GM19240 (cell line): Measurements from ENCODE around the gene EFCAB6.

ENCODE experiments used
- DNase-seq: peaks from one replicate; pipeline ENCODE4 v3.0.0; 2011; ENCODE audit warnings: low spot score; ENCODE audit not compliant: insufficient read length

The EFCAB6 gene

DNA sequence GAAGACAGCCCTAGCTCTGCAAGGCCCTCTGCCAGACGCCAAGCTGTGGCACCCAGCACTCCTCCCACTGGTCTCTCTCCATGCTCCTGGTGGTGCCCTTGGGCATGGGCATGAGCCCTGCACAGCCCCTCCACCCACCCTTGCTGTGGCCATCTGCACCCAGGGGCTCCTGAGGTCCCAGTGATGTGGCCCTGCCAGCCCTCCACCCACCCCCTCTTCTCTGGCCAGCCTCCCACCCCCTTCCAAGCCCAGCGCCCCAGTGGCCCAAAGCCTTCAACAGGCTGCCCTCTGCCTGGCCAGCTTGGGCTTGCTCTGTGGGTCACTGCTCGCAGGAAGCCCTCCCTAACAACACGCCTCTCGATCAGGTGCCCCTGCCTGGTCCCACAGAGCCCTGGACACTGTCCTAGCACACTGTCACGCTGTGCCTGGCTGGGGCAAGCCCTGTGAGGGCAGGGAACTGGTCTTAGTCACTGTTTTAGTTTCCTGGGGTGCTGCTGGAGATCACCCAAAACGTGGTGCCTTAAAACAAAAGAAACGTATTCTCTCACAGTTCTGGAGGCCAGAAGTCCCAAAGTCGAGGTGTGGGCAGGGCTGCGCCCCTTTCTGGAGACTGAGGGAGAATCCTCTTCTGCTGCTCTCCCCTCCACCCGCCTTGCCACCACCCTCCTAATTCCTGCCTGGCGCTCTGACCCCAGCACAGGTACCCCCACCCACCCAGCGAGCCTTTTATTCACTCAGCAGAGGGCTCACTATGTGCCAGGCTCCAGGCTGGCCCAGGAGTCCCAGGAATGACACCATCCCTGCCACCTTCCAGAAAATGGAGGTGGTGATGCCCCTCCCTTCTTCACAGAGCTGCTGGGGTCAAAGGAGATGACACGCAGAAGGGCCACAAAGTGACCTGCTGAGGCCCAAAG, 35.5 kb upstream of the EFCAB6 start:
- no peak for DNase-seq

- no peak for DNase-seq
These were observed 34.9 kb upstream of the EFCAB6 start for GRCh38 chr22:43846966-43847365.

GRCh38 chr22:43845981-43846380, 33.9 kb upstream of the EFCAB6 start:
- DNase-seq = no peak

DNA sequence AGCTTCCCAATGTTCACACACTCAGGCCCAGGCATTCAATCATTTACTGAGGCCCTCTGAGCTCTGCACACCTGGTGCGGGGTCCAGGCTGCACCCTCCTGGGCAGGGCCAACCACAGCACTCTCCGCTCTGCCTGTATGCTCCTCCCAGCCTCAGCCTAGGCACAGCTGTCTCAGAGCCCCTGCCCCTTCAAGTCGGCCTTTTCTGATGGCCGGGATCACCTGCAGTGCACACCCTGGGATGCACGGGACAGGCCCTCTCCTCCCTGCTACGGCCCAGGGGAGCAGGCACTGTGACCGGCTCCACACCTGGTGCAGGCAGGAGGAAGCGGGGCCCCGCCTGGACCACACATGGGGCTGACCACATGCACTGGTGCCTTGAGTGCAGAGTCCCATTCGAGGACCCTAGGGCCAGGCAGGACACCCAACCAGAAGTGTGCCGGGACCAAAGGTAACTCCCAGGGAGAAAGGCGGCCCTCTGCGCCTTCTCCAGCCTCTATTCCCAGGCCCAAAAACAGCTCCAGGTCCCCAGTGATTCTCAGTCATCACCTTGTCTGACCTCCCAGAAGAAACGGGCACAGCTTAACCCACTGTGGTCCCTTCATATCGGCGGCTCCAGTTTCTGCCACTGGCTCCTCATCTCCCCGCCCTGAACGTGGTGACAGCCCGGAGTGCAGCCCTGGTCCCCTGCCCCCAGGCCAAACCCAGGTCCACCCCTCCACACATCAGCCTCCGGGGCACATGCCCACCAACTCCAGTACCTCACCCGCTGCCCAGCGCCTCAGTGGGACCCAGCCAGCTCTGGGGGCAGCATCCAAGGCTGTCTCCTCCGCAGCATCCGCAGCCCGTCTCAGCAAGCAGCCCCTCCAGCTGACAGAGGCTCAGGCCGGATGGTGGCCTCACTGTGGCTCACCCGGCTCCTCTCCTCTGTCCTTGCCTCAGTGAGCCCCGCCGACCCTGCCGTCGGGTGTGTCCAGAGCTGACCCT, 32.7 kb upstream of the EFCAB6 start:
- DNase-seq = no peak

DNA sequence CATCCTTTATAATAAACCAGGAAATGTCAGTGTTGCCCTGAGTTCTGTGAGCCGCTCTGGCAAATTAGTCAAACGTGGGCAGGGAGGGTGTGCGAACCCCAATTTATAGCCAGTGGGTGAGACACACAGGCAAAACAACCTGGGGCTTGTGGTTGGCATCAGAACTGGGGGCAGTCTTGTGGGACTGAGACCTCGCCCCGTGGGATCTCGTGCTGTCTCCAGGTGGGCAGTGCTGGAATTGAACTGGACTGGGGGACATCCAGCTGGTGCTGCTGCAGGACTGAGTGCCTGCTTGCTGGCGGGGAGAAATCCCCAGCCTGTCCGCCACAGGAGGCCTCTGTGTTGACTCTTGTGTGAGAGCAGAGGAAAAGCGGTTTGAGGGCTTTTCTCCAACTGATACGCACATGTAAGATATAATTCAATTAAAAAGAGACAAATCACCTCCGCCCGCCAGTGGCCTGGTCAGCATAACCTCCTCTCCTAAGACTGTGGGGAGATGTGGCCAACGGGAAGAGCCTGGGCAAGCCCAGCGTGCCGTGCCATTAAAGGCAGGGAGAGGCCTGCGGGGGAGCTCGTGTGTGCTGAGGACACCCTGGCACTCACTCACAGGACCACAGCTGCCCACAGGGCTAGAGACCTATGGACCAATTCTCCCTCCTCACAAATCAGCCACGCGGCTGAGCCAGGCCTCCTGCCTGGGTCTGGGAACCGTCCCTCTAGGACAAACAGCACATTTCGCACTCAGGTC, 31.9 kb upstream of the EFCAB6 start:
- no peak for DNase-seq

- DNase-seq = no peak
These were observed 29.6 kb upstream of the EFCAB6 start for GRCh38 chr22:43841742-43842141.

DNA sequence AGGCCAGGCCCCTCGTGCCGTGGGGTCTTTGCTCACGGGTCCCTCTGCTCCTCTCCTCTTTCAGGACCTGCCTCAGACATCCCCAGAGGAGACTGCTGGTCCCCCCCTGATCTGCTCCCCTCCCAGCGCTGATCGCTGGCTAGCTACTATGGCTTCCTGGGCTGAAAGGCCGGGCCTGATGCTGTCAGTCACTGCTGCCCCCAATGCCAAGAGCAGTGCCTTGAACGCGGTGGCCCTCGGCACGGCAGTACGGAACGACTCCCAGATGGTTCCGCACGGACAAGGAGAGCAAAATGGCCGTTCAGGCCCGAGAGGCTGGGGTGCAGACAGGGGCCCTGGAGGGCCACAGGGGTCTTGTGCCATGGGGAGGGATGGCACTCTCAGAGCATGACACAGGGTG, 28.7 kb upstream of the EFCAB6 start:
- DNase-seq = no peak

DNA sequence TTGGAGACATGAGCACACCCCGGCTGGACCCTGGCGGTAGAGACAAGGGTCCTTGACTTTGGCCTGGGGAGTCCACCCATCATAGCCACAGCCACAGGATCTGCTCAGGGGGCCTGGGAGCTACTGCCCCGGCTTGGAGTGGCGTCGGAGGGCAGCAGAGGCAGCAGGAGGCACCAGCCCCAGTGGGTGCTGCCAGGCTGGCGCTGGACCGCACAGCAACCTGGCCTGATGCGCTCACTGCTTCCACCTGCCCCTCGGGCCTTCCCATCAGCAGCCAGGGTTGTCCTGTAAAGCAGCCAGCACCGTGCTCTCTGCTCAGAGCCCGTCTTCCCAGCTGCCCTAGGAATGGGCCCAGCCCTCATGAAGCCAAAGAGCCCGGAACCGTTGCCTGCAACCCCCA, 28.3 kb upstream of the EFCAB6 start:
- DNase-seq = no peak

DNA sequence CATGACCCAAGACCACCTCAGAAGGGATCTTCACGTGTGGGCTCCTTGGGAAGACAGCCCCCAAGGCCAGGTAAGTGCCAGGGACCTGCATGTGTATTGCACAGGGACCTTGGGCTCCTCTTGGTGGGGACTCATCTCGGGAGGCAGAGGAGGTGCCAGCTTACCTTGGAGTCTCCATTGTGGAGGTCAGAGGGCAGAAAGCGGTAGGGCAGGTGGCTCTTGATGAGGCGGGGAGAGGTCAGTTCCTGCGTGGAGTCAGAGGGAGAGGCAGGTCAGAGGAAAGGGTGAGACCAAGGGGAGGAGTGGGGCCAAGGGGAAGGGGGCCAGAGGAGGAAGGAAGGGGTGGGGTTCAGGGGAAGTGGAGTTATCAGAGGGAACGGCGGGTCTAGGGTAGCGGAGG, 27.7 kb upstream of the EFCAB6 start:
- no peak for DNase-seq

DNA sequence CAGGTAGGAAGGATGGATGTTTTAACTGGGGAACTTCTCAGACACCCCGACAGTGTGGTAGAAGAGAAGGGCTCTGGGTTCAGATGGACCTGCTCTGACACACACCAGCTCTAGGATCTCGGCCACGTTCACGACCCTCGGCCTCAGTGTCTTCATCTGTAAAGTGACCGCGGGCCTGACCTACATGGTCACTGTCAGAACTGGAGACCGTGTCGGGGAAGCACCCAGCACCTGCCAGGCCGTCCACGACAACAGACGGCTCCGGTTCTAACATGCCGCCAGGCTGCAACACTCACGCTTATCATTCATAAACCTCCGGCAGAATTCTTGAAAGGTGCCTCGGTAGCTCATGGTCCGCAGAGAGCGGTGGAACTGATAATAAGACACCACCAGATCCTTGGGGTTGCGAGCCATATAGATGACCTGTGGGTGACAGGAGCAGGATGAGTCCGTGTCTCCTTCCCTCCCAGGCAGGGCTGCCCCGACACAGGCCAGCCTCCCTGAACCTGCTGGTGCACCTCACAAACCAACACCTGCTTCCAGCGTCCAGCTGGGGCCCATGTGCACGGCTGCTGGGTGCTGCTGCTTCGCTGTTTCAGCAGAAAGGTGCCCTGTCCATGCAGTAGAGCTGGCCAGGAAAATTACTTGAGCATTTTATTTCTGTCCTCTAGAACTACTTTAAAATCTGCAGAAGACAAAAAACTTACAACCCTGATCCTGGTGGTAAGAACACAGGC, 26.6 kb upstream of the EFCAB6 start:
- DNase-seq = no peak

GRCh38 chr22:43838161-43838560, 26.1 kb upstream of the EFCAB6 start:
- DNase-seq = no peak

DNA sequence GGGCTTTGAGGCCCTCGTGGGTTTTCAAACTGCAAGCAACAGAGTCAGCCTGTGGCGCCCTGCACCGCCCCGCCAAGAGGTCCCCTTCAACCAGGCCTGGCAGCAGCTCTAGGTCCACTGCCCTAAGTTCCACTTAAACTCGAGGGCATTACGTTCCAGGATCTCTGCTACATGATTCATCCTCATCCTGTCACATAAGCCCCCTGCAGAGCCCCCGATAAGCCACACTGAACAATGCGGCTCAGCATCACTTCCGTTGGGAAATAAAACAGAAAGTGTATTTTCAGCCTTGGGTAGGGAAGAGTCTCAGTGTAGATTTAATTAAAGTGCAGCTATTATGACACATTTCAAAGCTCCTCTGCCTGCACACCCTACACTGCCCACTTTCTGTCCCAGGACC, 25.6 kb upstream of the EFCAB6 start:
- no peak for DNase-seq

GRCh38 chr22:43835736-43836135, 23.6 kb upstream of the EFCAB6 start:
- no peak for DNase-seq

GRCh38 chr22:43835166-43835565, 23.1 kb upstream of the EFCAB6 start:
- no peak for DNase-seq

DNA sequence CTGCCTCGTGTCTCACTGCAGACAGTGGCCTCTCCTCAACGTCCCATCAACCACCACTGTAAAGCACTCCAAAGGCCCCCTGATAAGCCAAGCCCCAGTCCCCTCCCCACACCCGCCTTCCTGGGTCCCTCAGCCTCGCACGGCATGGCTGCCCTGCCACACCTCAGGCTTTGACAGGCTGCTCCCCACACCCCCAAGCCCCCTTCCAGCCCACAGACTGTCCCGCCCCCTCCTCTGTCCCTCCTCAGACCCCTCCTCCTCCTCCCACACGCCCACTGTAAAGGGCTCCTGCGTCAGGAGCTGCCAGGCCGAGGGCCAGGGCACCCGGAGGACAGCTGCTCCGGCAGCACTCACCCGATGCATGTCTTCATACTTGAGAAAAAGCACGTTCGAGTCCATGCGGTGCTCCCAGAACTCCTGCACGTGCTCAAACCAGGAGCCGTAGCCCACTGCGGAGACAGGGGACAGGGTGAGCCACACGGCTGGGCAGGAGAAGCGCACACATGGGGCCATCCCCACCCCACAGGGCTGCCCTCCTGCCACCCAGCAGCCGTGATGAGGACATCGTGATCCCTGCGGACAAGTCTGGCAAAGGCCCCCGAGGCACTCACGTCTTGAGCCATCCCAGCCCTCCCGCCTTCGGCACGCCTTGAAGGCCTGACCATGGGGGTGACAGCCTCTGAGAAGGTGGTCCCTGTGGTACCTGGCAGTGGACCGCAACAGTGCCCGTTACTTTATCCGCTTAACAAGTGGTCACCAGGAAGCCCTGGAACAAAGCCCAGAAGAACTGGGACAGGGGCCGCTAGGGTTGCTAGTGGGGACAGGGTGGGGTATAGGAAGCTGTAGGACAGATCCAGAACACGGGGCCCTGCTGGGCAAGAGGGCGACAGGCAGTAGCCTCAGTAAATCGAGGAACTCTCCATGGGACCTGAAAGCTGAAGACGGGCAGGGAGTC, 21.5 kb upstream of the EFCAB6 start:
- DNase-seq = no peak

DNA sequence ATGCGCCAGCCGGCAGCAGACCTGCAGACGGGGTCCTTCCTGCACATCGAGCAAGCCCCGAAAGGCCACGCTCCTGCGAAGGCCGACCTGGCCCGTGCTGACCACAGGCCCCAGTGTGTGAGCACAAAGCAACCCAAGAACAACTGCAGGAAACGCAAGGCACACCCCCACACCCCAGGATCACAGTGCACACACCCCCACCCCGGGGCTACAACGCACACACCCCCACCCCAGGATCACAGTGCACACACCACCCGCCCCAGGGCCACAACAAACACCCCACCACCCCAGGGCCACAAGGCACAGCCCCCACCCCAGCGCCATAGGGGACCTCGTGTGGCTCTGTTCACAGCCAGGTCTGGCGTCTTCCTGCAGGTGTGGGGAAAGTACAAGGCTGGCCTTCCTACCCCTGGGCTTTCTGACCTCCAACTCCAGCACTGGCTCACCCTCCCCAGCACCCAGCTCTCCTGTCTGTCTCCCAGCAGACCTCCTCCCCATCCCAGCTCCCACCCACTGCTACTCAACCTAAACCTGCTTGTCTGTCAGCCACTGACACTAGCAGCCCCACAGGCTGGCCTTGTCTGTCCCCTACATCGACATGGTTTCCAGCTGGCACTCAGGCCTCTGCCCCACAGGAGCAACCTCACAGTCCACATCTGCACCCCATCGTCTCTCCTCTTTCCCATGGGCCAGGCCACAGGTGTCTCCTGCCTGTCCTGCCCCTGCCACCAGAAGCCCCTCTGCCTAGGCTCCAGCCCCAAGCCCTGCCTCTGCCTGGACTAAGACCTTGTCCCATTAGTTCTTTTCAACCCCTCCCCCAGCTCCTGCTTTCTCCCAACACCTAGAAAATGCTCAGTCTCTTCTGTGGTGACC, 20.5 kb upstream of the EFCAB6 start:
- DNase-seq = no peak

GRCh38 chr22:43831561-43832392, 19.7 kb upstream of the EFCAB6 start:
- no peak for DNase-seq
